ENCODE results near the gene IL12RB2. TPM values are rescaled to one million over a fixed set of nuclear protein-coding genes. Genes with fewer than 3 reads are reported as not detected.

The IL12RB2 gene
- total RNA-seq, 2 donors from 2014 or later, result 57.4 to 63.3 TPM

- peak; percentile 94 for ATAC-seq (replicated peaks)
- Mint-ChIP-seq H3K4me3 (peak overlapping the region; percentile 20), H3K9me3 (no peaks in the 10 kb centered on the region), H3K36me3 (ENCODE audit: low read depth) (peaks cover 67% of the 10 kb centered on the region), H3K4me1 (peaks cover 19% of the 10 kb centered on the region), H3K27me3 (no peaks in the 10 kb centered on the region), H3K27ac (peak overlapping the region; percentile 62)
Measured at GRCh38 chr1:67350783-67351182, 43.1 kb downstream of the IL12RB2 start.

GRCh38 chr1:67352211-67352610 lies 44.5 kb downstream of the IL12RB2 start:
- Mint-ChIP-seq H3K36me3 (ENCODE audit: low read depth) (peaks cover 72% of the 10 kb centered on the region), H3K4me3 (no peak overlapping the region), H3K27me3 (no peaks in the 10 kb centered on the region), H3K27ac (no peak overlapping the region), H3K9me3 (no peaks in the 10 kb centered on the region), H3K4me1 (peaks cover 21% of the 10 kb centered on the region)
- ATAC-seq (replicated peaks), result no peak

DNA sequence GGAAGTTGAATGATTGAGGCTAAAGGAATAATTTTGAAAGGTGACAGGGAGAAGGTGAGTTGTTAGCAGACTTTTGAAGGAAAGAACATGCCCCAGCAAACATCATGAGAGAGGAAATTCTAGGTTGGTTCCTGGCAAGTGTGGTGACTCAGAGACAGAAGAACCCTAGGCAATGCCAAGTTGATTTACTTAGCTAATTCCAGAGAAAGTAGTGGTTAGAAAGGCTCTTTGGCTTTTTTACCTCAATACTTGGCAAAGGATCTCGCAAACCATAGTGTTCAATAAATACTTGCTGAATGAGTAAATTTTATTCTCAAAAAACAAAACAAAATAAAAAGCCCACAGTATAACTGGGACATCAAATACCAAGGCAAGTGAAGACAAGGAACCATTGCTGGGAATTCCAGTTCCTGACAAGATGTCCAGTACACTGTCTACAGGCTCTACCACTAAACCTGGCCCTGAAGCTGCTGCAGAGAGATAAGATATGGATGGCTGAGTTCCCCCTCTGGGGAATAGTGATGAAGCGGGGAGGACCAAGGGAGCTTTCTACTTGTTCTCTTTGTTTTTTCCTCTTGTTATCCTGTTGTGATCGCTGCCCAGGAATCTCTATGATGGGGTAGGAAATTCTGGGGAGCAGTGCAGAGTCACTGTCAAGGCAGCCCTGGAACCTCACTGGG lies 48.2 kb downstream of the IL12RB2 start:
- no peak for ATAC-seq (replicated peaks)
- Mint-ChIP-seq H3K27me3 (no peaks in the 10 kb centered on the region), H3K4me1 (peaks cover 14% of the 10 kb centered on the region), H3K27ac (peak overlapping the region; percentile 23), H3K4me3 (no peak overlapping the region), H3K9me3 (no peaks in the 10 kb centered on the region), H3K36me3 (ENCODE audit: low read depth) (peaks cover 76% of the 10 kb centered on the region)

DNA sequence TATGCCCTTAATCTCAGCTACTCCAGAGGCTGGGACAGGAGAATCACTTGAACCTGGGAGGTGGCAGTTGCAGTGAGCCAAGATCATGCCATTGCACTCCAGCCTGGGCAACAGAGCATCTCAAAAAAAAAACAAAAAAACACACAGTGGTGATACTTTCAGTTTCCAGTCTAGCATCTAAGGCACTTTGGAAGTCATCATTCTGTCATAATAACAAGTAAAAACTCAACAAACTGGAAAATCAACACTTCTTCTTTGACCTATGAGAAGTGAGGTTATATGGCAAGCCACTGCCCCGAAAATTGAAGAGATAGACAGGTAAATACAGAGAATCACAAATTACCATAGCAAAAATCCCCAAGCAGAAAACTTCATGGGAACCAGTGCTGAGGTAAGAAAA lies 51.9 kb downstream of the IL12RB2 start:
- no peak overlapping the region for H3K4me3 Mint-ChIP-seq
- ATAC-seq (replicated peaks), result peak; percentile 18
- H3K36me3 Mint-ChIP-seq (ENCODE audit: low read depth), result peaks cover 71% of the 10 kb centered on the region
- H3K9me3 Mint-ChIP-seq, result no peaks in the 10 kb centered on the region
- no peak overlapping the region for H3K27ac Mint-ChIP-seq
- peaks cover 7% of the 10 kb centered on the region for H3K4me1 Mint-ChIP-seq
- H3K27me3 Mint-ChIP-seq, result no peaks in the 10 kb centered on the region

- no peak overlapping the region for H3K27ac Mint-ChIP-seq
- no peaks in the 10 kb centered on the region for H3K9me3 Mint-ChIP-seq
- peaks cover 8% of the 10 kb centered on the region for H3K4me1 Mint-ChIP-seq
- no peak overlapping the region for H3K4me3 Mint-ChIP-seq
- peaks cover 70% of the 10 kb centered on the region for H3K36me3 Mint-ChIP-seq (ENCODE audit: low read depth)
- ATAC-seq (replicated peaks), result no peak
- no peaks in the 10 kb centered on the region for H3K27me3 Mint-ChIP-seq
Measured at GRCh38 chr1:67361641-67362040, 54.0 kb downstream of the IL12RB2 start.

GRCh38 chr1:67367370-67368045 lies 59.8 kb downstream of the IL12RB2 start:
- Mint-ChIP-seq H3K4me3 (no peak overlapping the region), H3K27me3 (no peaks in the 10 kb centered on the region), H3K4me1 (peaks cover 16% of the 10 kb centered on the region), H3K9me3 (no peaks in the 10 kb centered on the region), H3K36me3 (ENCODE audit: low read depth) (peaks cover 88% of the 10 kb centered on the region), H3K27ac (peak overlapping the region; percentile 75)
- ATAC-seq (replicated peaks), result no peak

GRCh38 chr1:67368046-67368514 lies 60.4 kb downstream of the IL12RB2 start:
- no peaks in the 10 kb centered on the region for H3K27me3 Mint-ChIP-seq
- no peak overlapping the region for H3K4me3 Mint-ChIP-seq
- no peaks in the 10 kb centered on the region for H3K9me3 Mint-ChIP-seq
- H3K27ac Mint-ChIP-seq, result peak overlapping the region; percentile 75
- ATAC-seq (replicated peaks), result no peak
- peaks cover 16% of the 10 kb centered on the region for H3K4me1 Mint-ChIP-seq
- H3K36me3 Mint-ChIP-seq (ENCODE audit: low read depth), result peaks cover 90% of the 10 kb centered on the region

DNA sequence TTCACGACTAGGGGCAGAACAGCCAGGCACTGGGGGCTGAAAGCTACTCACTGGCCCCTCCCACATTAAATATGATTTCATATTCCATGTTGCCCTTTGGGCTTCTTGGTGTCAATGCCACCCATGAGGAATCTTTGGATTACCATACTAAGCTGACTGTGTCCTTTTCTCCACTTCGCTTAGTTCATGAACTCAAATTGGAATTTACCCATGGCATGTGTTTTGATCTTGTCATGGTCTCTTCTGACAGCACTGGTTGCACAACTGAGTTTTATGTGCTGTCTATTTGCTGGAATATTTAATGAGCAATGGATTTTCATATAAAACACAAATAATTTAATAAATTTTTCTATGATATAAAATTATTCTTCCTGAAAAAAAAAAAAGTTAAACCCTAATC lies 63.4 kb downstream of the IL12RB2 start:
- no peaks in the 10 kb centered on the region for H3K9me3 Mint-ChIP-seq
- peaks cover 8% of the 10 kb centered on the region for H3K4me1 Mint-ChIP-seq
- peaks cover 95% of the 10 kb centered on the region for H3K36me3 Mint-ChIP-seq (ENCODE audit: low read depth)
- no peaks in the 10 kb centered on the region for H3K27me3 Mint-ChIP-seq
- H3K4me3 Mint-ChIP-seq, result no peak overlapping the region
- ATAC-seq (replicated peaks), result no peak
- H3K27ac Mint-ChIP-seq, result no peak overlapping the region

DNA sequence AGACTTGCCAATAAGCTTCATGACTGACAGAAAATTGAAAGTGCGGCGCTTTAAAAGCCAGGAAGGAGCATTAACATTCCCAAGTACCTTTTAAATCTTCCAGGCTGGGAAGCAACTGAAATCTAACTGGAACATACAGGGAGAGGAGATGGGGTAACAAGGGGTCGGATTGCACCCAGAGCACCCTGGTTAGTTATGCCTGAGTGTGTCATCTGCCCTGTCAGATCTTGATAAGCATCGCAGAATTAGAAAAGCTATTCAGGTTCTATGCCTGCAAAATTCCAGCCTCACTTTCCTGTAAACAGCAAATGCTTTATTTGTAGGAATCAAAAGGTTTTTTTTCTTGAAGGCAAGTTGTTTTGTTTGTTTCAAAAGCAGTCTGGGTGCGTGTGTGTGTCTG lies 64.0 kb downstream of the IL12RB2 start:
- Mint-ChIP-seq H3K4me1 (peaks cover 8% of the 10 kb centered on the region), H3K36me3 (ENCODE audit: low read depth) (peaks cover 96% of the 10 kb centered on the region), H3K27ac (peak overlapping the region; percentile 50)

GRCh38 chr1:67372136-67372535 lies 64.5 kb downstream of the IL12RB2 start:
- Mint-ChIP-seq H3K9me3 (no peaks in the 10 kb centered on the region), H3K27me3 (no peaks in the 10 kb centered on the region), H3K27ac (peak overlapping the region; percentile 50), H3K36me3 (ENCODE audit: low read depth) (peaks cover 96% of the 10 kb centered on the region), H3K4me1 (peaks cover 8% of the 10 kb centered on the region), H3K4me3 (no peak overlapping the region)
- ATAC-seq (replicated peaks), result no peak

More for the DNA sequence above, 64.0 kb downstream of the IL12RB2 start:
- ATAC-seq (replicated peaks), result no peak
- H3K4me3 Mint-ChIP-seq, result no peak overlapping the region
- no peaks in the 10 kb centered on the region for H3K9me3 Mint-ChIP-seq
- H3K27me3 Mint-ChIP-seq, result no peaks in the 10 kb centered on the region

DNA sequence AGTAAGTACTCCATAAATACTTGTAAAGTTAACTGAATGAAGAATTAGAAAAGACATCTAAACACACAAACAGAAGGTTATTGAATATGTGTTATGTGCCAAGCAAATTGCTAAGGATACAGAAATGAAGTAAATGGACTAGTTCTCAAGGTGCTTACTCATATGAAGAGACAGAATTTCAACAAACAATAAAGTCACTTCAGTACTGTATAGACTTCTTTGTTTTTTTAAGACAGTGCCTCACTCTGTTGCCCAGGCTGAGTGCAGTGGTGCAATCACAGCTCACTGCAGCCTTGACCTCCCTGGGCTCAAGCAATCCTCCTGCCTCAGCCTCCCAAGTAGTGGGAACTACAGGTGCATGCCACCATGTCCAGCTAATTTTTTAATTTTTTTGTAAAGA lies 65.2 kb downstream of the IL12RB2 start:
- H3K9me3 Mint-ChIP-seq, result no peaks in the 10 kb centered on the region
- H3K36me3 Mint-ChIP-seq (ENCODE audit: low read depth), result peaks cover 96% of the 10 kb centered on the region
- no peak overlapping the region for H3K4me3 Mint-ChIP-seq
- ATAC-seq (replicated peaks), result peak; percentile 63
- peaks cover 8% of the 10 kb centered on the region for H3K4me1 Mint-ChIP-seq
- peak overlapping the region; percentile 50 for H3K27ac Mint-ChIP-seq
- H3K27me3 Mint-ChIP-seq, result no peaks in the 10 kb centered on the region

DNA sequence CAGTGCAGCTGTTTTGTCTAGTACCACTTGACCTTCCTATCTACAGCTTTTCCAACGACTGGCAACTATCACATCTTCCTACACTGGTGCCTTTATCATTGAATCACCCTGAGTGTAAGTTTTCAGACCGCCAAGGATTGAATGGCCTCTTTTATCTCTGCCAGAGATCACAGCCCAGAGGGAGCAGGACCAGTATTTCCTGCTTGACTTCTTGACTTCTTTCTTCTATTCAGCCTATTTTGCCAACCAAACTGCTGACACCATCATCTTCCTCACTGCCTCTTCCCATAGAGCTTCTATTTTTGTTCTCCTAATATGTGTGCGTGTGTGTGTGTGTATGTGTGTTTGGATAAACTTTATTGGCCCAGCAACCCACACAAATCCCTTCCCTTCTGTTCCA lies 68.7 kb downstream of the IL12RB2 start:
- Mint-ChIP-seq H3K9me3 (no peaks in the 10 kb centered on the region), H3K27me3 (no peaks in the 10 kb centered on the region), H3K27ac (peak overlapping the region; percentile 31), H3K4me3 (no peak overlapping the region), H3K4me1 (peaks cover 8% of the 10 kb centered on the region), H3K36me3 (ENCODE audit: low read depth) (peaks cover 100% of the 10 kb centered on the region)
- ATAC-seq (replicated peaks), result no peak

- peaks cover under 1% of the 10 kb centered on the region for H3K4me1 Mint-ChIP-seq
- peaks cover 100% of the 10 kb centered on the region for H3K36me3 Mint-ChIP-seq (ENCODE audit: low read depth)
- H3K4me3 Mint-ChIP-seq, result no peak overlapping the region
- H3K27ac Mint-ChIP-seq, result peak overlapping the region; percentile 31
- no peaks in the 10 kb centered on the region for H3K27me3 Mint-ChIP-seq
- ATAC-seq (replicated peaks), result no peak
- H3K9me3 Mint-ChIP-seq, result no peaks in the 10 kb centered on the region
Measured at GRCh38 chr1:67377253-67377652, 69.6 kb downstream of the IL12RB2 start.

GRCh38 chr1:67381154-67381553 lies 73.5 kb downstream of the IL12RB2 start:
- no peak overlapping the region for H3K27ac Mint-ChIP-seq
- no peaks in the 10 kb centered on the region for H3K4me1 Mint-ChIP-seq
- H3K9me3 Mint-ChIP-seq, result peaks cover 7% of the 10 kb centered on the region
- H3K27me3 Mint-ChIP-seq, result no peaks in the 10 kb centered on the region
- peaks cover 100% of the 10 kb centered on the region for H3K36me3 Mint-ChIP-seq (ENCODE audit: low read depth)
- no peak for ATAC-seq (replicated peaks)
- no peak overlapping the region for H3K4me3 Mint-ChIP-seq

DNA sequence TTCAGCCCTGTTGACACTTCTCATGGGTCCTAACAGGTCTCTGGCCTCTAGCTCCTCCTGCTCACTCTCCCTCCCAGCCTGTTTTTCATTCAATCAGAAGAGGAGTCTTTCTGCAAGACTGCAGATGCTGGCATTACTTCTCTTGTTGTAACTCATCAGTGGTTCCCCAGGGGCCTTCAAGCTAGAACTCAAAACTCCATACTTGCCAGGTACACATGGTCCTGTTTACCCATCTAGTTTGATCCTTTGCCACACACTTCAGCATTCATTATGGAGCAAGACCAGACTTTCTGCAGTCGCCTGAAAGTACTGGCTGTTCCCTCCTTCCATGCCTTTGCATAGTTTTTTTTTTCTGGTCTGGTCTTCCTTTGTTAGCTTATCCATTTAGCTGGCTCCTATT lies 74.6 kb downstream of the IL12RB2 start:
- H3K4me1 Mint-ChIP-seq, result no peaks in the 10 kb centered on the region
- peaks cover 100% of the 10 kb centered on the region for H3K36me3 Mint-ChIP-seq (ENCODE audit: low read depth)
- H3K27me3 Mint-ChIP-seq, result no peaks in the 10 kb centered on the region
- ATAC-seq (replicated peaks), result no peak
- peak overlapping the region; percentile 34 for H3K27ac Mint-ChIP-seq
- H3K9me3 Mint-ChIP-seq, result peaks cover 7% of the 10 kb centered on the region
- H3K4me3 Mint-ChIP-seq, result no peak overlapping the region

Measured in activated T-helper 17 cell treated with anti-CD3 and anti-CD28 coated beads, Interleukin-2, amount 50 U/mL, for 72 hours (primary cell).